Body of pancreas (tissue), 4 donors: ENCODE data around the gene MUC12.
"Not testable (repeated sequence)": the region's sequence is repeated elsewhere in the genome, so short reads cannot be mapped to it uniquely, and the experiment has no call there.

Experiments used
- CTCF ChIP-seq, 7 experiments: fragments of 450-650 bp in 4 of 7; fragments of 200-600 bp in 3 of 7; sonication (generic) in 3 of 7; IDR thresholded peaks; one replicate each; pipeline ENCODE4 v1.5.1; 2016 to 2019; ENCODE audit warnings: antibody characterized with exemption in 7 of 7
- POLR2A ChIP-seq, 3 donors: fragments of 450-650 bp; IDR thresholded peaks; one replicate each; pipeline ENCODE4 v1.6.1; 2016; ENCODE audit warnings: antibody characterized with exemption in 3 of 3, mild to moderate bottlenecking in 2 of 3

GRCh38 chr7:100984241-100984918 is 15.0 kb downstream of the MUC12 start:
- not testable (repeated sequence) for TF ChIP-seq CTCF, POLR2A (IDR thresholded peaks at IDR 0.05)
